HG02973 (cell line): ENCODE results near the gene SCYGR3.
"Not testable (repeated sequence)": the region's sequence is repeated elsewhere in the genome, so short reads cannot be mapped to it uniquely, and the experiment has no call there.

Experiments
- ATAC-seq: cut with Tn5 transposase; IDR thresholded peaks from one replicate; pipeline ENCODE4 v1.9.1; 2021; ENCODE audit warnings: moderate library complexity; ENCODE audit not compliant: unreplicated experiment

Gene SCYGR3

DNA sequence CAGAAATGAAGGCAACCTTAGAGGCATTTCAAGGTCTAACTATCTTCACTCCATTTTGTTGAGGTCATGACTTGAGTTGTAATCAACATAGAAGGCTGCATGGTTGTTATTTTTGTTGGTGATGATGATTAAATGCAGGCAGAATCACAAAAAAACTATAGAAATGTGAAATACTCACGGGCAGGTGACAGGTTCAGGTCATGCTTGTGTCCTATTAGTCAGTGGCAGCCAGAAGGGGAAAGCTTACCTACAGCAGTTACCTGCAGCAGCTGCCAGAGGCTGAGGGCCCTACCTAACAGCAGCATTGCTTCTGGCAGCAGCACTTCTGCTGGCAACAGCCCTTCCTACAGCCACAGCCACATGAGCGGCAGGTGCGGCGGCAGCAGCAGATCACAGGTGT is 394 bp downstream of the SCYGR3 start:
- no peak for ATAC-seq

- ATAC-seq = no peak
Observed at GRCh38 chr2:227613272-227613660, 1.4 kb downstream of the SCYGR3 start.

- no peak for ATAC-seq
Observed at GRCh38 chr2:227612546-227613271, 1.9 kb downstream of the SCYGR3 start.

- no peak for ATAC-seq
Observed at GRCh38 chr2:227610123-227610522, 4.5 kb downstream of the SCYGR3 start.

DNA sequence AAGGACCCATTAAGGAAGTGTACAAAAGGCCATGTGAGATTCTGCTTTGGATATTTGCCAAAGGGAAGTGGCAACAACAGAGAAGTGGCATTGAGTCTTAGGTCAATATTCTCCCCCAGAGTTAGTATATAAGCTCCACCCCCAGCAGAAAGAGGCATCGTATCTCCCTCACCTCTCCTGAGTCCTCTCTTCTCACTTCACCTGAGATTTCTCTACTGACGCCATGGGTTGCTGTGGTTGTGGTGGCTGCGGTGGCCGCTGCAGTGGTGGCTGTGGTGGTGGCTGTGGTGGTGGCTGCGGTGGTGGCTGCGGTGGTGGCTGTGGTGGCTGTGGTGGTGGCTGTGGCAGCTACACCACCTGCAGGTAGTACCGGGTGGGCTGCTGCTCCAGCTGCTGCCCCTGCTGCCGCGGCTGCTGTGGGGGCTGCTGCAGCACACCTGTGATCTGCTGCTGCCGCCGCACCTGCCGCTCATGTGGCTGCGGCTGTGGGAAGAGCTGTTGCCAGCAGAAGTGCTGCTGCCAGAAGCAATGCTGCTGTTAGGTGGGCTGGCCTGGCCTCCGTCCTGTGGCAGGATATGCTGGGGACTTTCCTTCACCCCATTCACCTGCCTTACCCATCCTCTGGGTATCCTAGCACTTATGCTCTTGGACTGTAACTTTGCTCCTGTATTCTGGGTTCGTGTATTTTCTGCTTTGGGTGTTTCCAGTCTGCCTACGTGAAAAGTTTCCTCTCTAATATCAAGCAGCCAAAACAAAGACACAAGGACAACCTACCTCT is 5.9 kb downstream of the SCYGR3 start:
- no peak for ATAC-seq

DNA sequence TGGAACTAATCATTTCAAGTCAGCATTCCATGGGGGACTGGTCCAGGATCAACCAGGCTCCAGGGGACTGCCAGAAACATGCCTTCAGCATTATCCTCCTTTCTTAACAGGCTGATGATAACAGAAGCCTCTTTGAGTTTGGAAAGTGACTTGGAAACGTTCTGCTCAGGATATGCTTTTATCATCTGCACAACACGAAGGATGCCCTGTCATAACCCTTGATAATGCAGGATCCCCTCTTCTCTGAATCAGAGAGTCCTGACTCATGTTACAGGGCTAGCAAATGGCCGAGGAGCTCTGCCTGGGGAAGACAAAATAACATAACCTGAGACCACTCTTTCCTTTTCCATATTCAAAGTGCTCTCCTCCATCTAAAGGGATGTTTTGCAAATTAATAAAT is 6.7 kb downstream of the SCYGR3 start:
- ATAC-seq = no peak

- no peak for ATAC-seq
Observed at GRCh38 chr2:227606476-227606875, 8.2 kb downstream of the SCYGR3 start.

DNA sequence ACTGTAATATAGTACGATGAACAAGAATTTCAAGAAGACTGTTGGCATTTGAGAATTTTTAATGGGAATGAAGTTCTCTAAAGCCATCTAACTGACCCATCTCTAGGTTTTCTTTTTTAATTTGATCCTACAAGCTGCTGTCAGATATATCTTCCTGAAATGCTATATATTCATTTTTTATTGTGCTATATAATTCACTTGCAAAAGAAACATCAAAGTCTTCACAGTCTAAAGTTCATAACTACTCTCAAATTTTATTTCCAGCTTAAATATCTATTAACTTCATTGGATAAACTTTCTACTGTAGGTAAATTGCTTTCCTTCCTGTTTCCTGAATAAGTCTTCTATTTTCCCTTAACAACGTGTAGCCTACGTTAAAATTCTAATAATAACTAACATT is 12.3 kb downstream of the SCYGR3 start:
- no peak for ATAC-seq

DNA sequence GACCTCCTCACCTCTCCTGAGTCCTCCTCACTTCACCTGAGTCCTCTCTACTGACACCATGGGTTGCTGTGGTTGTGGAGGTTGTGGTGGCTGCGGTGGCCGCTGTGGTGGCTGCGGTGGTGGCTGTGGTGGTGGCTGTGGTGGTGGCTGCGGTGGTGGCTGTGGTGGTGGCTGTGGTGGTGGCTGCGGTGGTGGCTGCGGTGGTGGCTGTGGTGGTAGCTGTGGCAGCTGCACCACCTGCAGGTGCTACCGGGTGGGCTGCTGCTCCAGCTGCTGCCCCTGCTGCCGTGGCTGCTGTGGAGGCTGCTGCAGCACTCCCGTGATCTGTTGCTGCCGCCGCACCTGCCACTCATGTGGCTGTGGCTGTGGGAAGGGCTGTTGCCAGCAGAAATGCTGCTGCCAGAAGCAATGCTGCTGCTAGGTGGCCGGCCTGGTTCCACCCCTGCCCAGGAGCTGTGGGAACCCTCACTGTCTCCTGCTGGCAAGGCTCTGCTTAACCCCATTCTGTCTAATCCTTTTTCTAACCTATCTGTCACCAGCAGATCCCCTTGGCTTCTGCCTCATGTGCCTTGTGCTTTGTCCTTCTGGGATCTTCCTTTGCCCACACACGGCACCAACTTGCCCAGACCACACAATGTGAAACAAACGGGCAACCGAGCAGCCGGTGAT is 15.7 kb downstream of the SCYGR3 start, which contains the start of gene SCYGR2:
Gene SCYGR2, plus strand, starts transcription at position 59 of the 669 bp plus-strand sequence. Its CDS starts 0 bp downstream, at position 59.
- ATAC-seq = not testable (repeated sequence)

GRCh38 chr2:227597998-227598397 is 16.6 kb downstream of the SCYGR3 start:
- ATAC-seq = no peak

DNA sequence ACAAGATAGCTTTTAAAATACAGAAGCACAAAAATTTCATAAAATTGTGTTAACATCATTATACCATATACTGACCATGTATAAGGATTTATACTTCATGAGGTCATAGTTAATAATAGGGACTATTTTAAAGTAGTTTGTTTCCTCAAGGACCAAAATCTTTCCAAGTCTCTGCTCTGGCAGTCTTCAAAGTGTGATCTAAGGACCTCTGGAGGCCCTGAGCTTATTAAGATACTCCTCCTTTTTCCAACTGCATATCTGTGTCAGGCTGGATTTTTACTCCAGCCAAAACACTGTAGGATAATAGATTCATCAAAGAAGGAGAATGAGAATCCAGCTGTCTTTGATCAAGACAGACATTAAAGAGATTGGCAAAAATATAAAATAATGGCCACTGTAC is 17.6 kb downstream of the SCYGR3 start:
- ATAC-seq = no peak

- no peak for ATAC-seq
Observed at GRCh38 chr2:227595797-227596196, 18.8 kb downstream of the SCYGR3 start.

- no peak for ATAC-seq
Observed at GRCh38 chr2:227592694-227593387, 21.8 kb downstream of the SCYGR3 start.

DNA sequence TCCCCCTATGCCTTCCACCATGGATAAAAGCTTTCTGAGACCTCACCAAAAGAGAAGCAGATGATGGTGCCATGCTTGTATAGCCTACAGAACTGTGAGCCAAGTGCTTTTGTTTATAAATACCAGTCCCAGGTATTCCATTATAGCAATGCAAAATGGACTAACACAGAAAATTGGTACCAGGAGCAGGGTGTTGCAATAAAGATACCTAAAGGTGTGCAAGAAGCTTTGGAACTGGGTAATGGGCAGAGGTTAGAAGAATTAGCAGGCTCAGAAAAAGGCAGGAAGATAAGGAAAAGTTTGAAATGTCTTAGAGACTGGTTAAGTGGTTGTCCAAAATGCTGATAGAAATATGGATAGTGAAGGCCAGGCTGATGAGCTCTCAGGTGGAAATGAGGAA is 32.3 kb downstream of the SCYGR3 start:
- ATAC-seq = no peak

GRCh38 chr2:227579791-227580190 is 34.8 kb downstream of the SCYGR3 start:
- ATAC-seq = no peak

GRCh38 chr2:227578642-227579041 is 36.0 kb downstream of the SCYGR3 start:
- ATAC-seq = no peak

DNA sequence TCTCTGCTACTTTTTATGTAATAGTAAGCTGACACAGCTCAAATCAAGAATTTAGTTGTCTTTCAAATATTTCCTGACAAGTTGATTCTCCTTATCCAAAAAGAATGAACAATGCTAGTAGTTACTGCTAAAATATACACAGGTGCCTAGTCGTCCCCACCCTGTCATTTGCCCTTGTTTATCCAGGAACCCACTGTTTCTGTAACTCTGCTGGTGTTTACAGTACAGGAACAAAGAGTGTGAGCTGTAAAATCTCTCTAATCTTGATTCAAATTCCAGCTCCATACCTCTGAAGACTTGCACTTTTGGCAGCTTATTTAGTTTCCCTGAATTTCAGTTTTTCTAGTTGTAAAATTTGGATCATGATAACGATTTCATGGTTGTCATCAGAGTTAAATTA is 37.1 kb downstream of the SCYGR3 start:
- no peak for ATAC-seq

- ATAC-seq = no peak
Observed at GRCh38 chr2:227576812-227577211, 37.8 kb downstream of the SCYGR3 start.

DNA sequence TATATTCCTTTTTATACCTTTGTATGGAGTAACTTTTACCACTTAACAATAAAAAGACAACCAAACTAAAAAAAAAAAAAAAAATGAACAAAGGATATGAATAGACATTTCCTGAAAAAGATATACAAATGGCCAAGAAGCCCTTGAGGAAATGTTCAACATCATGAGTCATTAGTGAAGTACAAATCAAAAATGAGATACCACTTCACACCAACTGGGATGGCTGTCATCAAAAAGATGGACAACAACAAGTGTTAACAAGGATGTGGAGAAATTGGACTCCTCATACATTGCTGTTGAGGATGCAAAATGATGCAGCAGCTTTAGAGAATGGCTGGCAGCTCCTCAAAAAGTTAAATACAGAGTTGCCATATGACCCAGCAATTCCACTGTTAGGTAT is 38.5 kb downstream of the SCYGR3 start:
- no peak for ATAC-seq

GRCh38 chr2:227570615-227571014 is 44.0 kb downstream of the SCYGR3 start:
- no peak for ATAC-seq

DNA sequence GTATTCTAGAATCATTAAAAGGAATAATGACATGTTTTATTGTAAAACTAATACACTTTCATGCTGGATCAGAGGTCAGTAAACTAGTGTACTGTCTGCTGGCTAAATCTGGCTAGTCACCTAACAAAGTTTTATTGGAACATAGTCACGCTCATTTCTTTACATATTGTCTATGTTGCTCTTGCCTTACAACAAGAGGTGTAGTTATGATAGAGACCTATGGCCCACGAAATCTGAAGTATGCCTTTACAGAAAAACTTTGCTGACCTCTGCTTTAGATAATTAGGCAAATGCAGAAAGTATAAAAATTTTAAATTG is 45.8 kb downstream of the SCYGR3 start:
- ATAC-seq = no peak
